Activated T-cell treated with anti-CD3 and anti-CD28 coated beads for 48 hours (primary cell): Measurements from ENCODE around the gene KLRC4.
"Not testable (repeated sequence)": the region's sequence is repeated elsewhere in the genome, so short reads cannot be mapped to it uniquely, and the experiment has no call there.

ENCODE experiments used
- DNase-seq: peaks from one replicate; pipeline ENCODE4 v3.0.0-alpha.2; 2020; ENCODE audit warnings: low read depth

KLRC4 gene

DNA sequence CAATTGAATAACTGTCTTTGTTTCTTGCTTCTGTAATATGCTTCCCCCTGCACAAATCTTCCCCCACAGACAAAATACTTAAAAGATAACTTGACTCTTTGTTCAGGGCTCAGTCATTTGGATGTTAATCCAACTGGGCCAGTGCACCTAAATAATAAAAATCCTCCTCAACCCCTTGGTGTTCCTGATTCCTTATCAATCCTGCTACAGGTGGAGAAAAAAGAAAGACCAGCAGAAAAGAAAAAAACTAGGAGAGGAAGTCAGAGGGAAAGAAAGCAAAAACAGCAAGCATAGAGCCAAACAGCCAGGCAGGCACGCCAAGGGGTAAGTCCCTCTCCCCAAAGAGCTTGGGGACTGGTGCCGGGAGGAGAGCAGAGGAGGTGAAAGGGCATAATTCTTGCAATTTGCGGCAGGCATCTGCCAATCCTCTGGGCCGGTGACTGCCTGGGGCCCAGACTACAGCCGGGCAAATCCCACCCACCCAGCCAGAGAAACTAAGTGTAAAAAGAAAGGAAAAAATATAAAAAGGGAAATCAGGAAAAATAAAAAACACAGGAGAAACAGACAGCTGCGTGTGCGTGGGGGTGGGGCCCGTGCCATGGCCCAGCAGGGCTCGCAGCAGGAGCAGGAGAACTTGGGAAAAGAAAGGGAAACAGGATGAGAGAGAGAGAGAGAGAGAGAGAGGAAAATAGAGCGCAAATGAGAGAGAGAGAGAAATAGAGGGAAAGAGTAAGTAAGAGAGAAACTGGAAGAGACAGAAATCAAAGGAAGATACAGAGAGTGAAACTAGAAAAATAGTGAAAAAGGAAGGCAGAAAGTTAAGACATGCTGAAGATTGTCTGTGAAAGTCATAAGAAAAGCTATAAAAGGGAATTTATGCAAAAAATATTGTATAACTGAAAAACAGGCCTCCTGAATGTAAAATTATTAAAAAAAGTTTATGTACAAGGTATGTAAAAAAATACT, 41.1 kb downstream of the KLRC4 start:
- no peak for DNase-seq

DNA sequence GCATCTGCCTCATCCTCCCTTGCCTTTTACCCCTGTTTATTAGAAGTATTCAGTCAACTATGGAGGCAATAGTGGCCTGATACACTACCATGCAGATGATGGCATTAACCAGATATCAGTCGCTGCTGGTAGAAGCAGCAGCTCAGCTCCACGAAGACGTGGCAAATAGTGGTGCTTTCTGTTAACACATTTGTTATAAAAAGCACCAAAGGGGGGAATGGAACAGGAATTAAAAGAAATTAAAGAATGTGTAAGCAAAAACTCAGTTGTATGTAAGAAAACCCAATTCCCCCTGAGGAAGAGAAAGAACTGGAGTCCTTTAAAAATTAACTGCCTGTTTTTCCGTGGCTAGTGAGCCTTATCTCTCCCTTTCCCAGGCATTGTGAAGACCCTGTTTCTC, 41.8 kb downstream of the KLRC4 start:
- not testable (repeated sequence) for DNase-seq

DNA sequence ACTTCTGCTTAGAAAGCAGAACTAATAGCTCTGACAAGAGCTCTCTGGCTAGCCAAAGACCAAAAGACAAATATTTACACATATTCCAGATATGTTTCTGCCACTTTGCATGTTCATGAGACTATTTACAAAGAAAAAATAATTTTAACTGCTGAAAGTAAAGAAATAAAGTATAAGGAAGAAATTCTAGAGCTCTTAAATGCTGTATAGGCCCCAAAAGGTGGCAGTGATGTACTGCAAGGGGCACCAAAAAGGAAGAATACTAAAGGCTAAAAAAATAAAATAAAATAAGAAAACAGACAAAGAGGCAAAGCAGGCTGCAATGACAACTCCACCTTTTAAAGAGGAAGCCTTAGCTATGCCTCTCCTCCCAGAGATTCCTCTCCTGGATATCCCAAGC, 42.7 kb downstream of the KLRC4 start:
- DNase-seq = no peak

DNA sequence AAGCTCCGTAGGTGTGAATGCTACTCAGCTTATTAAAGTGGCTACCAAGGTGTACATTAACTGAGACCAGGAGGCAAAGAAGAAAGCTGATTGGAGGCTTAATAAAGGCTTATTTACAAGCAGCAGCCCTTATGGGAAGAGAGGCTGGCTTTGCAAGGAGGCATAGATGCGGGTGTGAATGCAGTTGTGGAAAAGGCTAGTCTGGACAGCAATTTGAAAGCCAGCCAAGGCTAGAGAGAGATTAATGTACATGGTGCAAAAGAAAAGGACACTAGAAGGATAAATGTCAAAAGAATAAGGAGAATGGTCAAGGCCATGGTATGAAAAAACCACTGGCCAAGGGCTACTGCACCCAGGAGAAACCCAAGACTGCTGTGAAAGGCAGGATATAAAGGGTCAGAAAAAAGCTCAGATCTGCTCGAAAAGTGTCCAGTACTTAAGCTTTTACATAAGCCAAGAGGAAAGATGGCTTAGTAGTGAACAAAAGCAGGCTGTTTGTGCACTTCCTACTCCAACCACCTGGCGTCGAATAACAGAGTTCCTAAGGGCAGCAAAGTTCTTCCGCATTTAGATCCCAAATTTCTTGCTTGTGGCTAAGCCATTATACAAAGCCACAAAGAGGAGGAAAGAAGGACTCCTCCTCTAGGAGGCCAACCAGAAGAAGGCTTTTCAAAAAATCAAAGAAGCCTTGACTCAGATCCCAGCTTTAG, 43.7 kb downstream of the KLRC4 start:
- no peak for DNase-seq

DNA sequence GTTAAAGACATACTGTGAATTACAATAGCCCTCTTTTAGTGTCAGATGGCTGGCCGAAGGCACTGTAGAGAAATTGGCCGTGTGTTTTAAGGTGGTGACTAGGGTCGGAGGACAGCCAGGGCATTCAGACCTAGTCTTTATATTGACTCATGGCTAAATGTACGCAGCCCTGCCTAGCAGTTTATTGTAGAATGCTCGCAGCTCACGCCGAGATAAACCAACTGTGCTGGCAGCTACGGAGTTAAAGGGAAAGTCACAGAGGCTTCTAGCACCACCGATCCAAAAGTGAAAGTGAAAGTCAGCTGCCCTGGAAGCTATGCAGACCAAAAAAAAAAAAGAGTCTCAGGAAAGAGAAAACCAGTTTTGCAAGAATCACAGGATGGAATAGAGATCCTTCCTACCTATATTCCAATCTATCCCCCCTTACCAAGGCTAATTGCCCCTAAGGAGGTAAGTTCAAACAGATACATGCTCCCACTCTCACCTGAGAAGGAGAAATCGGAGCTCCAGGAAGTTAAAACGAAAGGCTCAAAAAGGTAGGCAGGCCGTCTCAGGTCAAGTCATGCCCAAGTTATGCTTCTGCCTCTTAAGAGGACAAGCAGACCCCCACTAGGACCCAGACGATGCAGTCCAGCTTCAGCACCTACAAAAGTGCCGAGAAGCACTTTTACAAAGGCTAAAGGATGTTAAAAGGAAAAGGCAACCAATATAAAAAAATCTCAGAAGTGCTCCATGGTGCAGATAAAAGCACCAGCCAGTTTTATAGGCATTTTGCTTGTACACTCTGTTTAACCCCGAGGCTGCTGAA, 44.5 kb downstream of the KLRC4 start:
- peak; percentile 33 for DNase-seq

DNA sequence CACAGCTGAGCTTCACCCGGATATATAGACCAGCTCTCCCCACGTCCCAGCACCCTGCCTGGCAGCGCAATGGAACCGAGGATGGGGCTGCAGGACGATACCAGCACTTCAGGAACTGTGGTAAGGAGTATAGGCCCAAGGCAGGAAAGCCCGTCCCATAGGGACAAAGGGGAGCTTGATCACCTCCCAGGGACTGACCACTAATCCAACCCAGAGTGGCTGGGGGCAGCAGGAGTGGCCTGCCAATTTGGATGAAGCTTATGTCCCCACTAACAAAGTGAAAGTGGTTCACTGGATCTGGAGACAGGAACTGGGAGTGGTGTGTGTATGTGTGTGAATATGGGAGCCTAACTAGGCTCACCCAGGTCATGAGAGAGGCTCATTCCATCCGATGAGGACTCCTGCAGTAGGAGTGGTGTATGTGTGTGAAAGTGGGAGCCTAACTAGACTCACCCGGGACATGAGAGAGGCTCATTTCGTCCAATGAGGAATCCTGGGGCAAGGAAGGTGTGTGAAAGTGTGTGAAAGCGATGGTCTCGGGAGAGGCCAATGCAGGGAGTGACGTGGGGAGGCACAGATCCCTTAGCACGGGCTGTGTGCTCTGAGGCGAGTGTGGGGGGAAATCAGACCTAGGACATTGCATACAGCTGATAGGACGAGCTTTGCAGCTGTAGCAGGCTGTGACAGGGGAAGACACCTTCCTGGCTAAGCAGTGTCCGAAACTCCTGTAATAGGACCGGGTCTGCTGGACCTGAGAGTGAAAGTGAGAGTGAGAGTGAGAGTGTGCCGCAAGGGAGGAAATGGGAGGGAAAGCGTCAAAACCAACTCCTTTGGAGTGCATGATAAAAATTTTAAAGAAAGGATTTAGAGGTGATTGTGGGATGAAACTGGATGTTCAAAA, 45.4 kb downstream of the KLRC4 start:
- no peak for DNase-seq

DNA sequence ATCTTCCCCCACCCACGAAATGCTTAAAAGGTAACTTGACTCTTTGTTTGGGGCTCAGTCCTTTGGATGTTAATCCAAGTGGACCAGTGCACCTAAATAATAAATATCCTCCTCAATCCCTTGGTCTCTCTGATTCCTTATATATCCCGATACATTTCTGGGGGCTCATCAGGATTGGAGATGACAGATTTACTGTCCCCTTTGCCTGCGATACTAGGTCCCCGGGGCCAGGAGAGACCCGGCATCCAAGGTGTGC, 46.0 kb downstream of the KLRC4 start:
- no peak for DNase-seq

DNA sequence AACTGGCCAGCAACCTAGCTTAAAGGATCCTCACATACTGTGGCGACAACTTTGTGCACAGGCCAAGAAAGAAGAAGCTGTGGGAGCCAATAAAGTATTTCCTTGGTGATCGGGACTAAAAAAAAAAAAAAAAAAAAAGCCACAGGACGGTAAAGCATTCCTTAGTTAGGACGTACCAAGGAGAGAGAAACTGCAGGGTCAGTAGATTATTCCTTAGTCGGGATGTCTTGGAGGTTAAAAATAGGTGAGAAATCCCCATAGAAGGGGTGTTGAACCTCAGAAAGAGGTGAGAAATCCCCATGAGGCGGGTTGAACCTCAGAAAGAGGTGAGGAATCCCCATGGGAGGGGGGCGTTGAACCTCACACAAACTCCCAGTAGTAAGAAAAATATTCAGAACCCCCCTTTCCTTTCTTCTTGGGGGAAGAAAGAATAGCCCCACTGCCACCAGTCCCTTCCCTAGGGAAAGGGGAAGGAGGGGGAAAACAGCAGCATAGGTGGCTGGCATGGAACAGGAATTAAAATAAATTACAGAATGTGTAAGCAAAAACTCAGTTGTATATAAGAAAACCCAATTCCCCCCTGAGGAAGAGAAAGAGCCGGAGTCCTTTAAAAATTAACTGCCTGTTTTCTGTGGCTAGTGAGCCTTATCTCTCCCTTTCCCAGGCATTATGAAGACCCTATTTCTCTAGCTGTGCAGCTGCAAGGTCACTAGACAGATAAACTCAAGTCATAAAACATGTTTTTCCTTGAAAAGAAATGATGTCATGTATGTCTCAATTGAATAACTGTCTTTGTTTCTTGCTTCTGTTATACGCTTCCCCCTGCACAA, 46.5 kb downstream of the KLRC4 start:
- DNase-seq = no peak

DNA sequence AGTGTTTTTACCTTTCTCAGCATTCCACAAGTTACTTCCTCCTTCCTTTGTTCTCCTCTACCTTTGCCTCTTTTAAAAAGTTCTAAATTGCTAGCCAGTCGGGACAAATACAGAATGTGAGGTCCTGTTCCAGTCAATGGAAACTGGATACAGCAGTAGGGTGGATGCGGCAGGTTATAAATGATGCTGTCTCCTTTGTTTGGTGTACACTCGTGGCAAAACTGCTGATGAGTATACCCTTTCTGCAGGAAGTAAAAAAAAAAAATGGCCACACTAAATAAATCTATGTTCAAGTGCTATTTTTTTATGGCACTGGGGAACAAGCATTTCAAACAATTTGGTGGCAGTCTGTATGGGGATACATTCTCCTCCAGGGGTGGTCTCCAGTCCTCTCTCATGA, 47.2 kb downstream of the KLRC4 start:
- DNase-seq = no peak

DNA sequence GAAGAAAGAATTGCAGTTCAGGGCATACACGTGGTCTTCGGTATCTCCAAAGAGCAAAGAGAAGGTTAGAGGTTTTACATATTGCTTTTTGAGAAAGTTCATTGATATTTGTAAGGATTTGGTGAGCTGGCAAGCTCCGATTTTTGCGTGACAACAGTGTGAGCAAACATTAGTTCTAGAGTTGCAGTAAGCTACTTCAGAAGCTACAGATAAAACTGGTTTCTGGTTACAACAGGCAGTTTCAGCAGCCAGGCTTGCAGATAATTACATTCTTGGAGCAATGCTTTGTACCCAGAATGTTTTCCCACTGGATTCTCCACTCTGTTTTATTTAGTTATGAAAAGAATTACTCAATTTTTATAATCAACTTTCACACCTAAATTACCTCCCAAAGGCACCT, 47.9 kb downstream of the KLRC4 start:
- DNase-seq = no peak

DNA sequence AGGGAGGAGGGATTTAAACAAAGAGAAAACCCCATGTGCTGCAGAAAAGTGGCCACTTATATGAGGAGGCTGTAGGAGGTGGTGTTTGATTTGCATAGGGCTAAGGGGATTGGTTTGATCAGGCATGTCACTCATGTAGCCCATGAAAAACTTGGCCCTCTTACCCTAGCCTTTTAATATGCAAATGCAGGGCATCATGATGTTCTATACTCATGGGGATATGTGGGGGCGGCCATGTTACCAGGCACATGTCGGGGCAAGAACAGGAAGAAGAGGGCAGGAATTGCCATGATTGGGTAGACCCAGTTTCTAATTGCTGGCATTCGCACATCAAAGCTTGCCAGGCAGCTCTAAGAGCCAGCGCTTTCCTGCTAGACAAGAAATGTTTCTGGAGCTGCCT, 48.5 kb downstream of the KLRC4 start:
- no peak for DNase-seq

DNA sequence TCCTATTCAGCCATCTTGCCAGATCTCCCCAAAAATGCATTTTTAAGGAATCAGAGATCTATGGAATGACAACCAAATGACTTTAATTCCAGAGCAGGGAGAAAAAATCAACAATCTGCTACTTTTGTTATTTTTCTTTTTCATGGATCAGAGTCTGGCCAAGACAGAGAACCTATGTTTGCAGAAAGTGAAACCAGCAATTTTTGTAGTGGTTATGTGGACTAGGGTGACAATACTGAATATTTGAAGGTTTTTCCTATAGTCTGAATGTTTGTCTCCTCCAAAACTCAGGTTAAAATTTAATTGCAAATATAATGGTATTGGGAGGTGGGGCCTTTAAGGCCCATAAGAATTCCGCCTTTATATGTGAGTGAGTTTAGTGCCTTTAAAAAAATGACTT, 50.6 kb downstream of the KLRC4 start:
- DNase-seq = no peak

DNA sequence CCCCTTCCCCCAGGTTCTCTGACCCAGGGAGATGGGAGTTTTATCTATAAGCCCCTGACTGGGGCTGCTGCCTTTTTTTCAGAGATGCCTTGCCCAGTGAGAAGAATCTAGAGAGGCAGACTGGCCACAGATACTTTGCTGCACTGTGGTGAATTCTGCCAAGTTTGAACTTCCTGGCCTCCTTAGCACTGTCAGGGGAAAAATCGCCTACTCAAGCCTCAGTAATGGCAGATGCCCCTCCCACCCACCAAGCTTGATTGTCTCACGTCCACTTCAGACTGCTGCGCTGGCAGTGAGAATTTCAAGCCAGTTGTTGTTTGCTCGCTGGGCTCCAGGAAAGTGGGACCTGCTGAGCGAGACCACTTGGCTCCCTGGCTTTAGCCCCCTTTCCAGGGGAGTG, 51.4 kb downstream of the KLRC4 start:
- DNase-seq = no peak
